HG03457 (cell line): ENCODE data around the gene FKBP10.
"Not testable (repeated sequence)": the region's sequence is repeated elsewhere in the genome, so short reads cannot be mapped to it uniquely, and the experiment has no call there.

Experiments used
- ATAC-seq: cut with Tn5 transposase; IDR thresholded peaks from one replicate; pipeline ENCODE4 v1.9.1; 2021; ENCODE audit warnings: moderate number of reproducible peaks; ENCODE audit not compliant: unreplicated experiment

The FKBP10 gene

GRCh38 chr17:41812381-41813151 is at the start of gene FKBP10:
Gene FKBP10 (plus strand): TSS chr17:41813004. CDS start chr17:41813035, 31 bp downstream.
- ATAC-seq, result no peak

DNA sequence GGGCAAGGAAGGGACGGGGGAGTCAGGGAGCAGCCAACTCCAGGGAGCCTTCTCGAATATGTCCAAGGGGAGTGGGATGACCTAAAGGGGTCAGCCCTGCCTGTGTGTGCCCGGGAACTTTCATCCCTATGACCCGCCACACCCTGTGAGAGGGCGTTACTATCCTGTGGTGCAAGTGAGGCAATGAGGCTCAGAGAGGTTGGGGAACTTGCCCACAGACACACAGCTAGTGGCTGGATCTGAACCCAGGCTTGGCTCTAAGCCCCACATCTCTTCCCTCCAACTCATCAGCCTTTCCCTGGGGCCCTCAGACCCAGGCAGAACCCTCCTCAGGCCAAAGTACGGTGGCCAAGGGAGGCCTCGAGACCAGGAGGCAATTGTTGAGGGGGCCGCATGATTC is 49.5 kb upstream of the FKBP10 start:
- no peak for ATAC-seq

DNA sequence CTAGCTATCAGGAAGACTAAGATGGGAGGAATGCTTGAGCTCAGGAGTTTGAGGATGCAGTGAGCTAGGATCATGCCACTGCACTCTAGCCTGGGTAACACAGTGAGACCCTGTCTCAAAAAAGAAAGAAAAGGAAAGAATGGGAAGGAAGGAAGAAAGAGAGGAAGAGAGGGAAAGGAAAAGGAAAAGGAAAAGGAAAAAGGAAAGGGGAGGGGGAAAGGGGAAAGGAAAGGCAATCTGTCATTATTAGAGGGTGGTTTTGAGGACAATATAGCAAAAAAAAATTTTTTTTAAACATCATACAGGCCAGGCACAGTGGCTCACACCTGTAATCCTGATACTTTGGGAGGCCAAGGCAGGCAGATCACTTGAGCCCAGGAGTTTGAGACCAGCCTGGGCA is 46.7 kb upstream of the FKBP10 start:
- no peak for ATAC-seq

DNA sequence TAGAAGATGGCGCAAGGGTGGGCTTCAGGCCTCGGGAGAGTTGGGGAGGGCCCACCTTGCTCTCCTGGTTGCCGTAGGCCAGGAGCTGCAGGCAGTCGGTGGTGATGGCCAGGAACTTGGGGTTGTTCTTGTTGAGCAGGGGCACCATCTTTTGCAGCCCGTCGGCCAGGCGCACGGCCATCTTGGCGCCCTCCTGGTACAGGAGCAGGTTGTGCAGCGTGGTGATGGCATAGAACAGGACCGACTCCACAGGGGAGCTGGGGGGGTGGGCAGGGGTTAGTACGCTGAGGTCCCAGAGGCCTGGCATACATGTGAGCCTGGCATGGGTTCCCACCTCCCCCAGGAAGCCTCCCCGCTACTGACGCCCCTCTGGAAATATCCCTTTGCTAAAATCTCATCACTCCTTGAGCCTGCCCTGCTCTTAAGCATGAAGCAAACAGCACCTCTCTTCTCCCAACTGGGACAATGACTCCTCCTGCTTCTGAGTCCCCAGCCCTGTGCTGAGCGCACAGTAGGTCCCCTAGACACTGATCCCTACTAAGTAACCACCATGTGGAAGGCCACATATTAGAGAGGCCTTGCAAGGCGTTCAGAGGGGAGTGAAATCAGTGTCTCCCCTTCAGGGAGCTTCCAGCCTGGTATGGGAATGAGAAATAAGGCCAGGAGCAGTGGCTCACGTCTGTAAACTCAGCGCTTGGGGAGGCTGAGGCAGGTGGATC is 45.3 kb upstream of the FKBP10 start:
- ATAC-seq, result no peak

GRCh38 chr17:41768682-41769288 is 44.0 kb upstream of the FKBP10 start:
- no peak for ATAC-seq

- no peak for ATAC-seq
Measured at GRCh38 chr17:41769346-41769862, 43.4 kb upstream of the FKBP10 start.

- no peak for ATAC-seq
Measured at GRCh38 chr17:41769985-41770384, 42.8 kb upstream of the FKBP10 start.

GRCh38 chr17:41771389-41772206 is 41.2 kb upstream of the FKBP10 start:
- ATAC-seq, result no peak

GRCh38 chr17:41772218-41772585 is 40.6 kb upstream of the FKBP10 start:
- ATAC-seq, result no peak

GRCh38 chr17:41772586-41773189 is 40.1 kb upstream of the FKBP10 start:
- no peak for ATAC-seq

DNA sequence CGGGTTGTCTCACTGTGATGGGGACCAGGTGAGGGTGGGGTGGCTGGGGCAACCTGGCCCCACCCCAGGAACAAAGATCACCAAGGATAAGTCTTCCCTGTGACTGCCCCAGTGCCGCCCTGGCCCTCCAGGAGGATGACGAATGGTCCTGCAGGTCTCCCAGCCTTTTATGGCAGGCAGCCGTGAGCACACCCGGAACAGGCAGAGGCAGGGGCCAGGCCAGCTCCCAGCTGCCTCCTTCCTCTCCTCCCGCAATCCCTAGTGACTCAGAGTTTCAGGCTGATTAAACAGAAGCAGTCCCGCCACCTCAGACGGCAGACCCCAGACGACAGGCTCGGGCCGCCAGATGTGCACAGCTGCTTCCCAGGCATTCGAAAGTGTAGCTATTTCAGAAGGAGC is 39.6 kb upstream of the FKBP10 start:
- ATAC-seq, result no peak

GRCh38 chr17:41773731-41774193 is 39.0 kb upstream of the FKBP10 start:
- ATAC-seq, result no peak

DNA sequence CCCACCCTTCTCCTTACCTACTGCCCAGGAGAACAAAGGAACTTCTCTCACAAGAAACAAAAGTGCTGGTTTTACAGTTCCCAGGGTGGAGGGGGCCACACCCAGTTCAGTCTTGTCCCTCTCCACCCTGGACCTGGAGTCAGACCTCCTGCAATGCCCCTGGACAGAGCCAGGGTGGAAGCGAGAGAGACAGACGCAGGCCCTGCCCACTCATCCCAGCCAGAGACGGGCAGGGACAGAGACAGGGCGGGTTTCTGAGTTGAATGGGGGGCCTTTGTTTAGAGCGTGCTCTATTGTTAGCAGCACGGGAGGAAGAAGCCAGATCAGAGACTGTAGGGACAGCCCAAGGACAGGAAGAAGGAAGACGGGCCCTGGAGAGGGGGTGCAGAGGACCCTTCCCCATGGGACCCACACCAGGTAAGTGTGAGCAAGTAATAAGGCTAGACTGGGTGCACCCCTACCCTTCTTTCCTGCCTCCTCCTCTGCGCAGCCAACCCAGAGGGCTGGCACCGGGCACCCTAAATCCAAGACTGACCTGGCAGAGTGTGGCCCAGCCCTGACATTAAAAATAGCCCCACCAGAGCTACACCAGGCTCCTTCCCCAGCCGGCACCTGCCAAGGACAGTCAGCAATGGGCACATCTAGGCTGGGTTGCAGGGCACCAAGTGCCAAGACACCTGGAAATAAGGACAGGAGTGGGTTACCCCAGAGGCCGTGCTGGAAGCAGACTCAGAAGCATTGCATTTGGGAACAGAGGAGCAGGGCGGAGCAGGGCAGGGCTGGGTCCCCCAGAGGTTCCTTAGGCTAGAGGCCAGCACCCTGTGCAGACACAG is 37.2 kb upstream of the FKBP10 start:
- no peak for ATAC-seq

GRCh38 chr17:41776262-41776900 is 36.4 kb upstream of the FKBP10 start:
- not testable (repeated sequence) for ATAC-seq

- no peak for ATAC-seq
Measured at GRCh38 chr17:41777157-41777573, 35.6 kb upstream of the FKBP10 start.

DNA sequence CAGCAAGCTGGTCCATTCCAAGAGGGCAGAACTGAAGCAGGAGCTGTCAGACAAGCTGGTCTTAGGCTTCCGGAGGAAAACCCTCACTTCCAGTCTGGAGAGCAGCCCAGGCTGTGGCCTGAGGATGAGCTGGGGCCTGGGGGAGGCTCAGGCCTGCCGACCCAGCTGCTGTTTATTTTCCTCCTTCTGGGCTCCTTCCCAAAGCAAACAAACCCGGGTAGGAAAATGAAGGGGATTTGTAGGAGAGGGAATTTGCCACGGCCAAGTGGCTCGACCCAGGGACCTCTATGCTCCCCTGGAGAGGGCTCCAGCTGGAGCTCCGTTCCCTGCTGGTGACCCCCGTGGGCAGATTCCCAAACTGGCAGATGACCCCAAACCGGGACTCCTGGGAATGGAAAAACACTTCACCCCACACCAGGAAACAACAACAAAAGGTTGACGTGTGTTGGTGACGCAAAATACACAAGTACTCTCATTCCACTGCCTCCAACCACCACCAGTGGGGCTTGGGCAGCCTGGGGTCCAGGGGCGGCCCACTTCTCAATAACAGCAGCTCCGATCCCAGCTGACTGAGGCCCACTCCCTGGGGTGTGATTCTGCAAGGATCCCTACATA is 35.1 kb upstream of the FKBP10 start:
- no peak for ATAC-seq

GRCh38 chr17:41779954-41780353 is 32.9 kb upstream of the FKBP10 start:
- ATAC-seq, result no peak

DNA sequence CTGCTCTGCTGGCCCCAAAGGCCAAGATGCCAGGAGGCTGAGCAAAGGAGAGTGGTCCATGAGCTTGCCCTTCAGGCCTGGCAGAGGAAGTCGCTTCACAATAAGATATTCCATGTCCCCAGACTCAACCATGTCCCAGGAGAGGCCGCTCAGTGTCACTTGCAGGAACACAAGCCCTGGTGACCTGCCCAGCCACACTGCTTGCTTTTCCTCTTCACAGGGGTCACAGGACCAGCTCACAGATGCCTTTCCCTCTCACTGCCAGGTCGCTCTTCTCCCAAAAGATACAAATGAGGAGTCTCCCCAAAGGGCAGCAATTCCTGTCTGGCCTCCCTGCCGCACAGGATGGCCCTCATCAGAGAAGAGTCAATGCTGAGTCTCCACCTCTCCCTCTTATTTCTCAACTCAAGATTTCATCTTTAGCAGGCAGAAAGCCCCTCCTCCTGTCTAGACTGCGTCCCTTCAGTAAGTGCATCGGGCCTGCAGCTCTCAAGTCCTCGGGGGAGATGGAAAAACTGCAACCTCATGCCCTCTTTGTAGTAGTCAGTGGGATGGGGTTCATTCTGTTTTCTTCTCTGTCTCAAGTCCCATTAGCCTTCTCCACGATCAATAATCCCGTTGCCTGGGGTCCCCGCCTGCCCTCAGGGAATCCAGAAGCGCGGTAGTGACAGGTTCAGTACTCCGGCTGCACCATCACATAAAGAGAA is 31.2 kb upstream of the FKBP10 start:
- ATAC-seq, result no peak
